Measurements from ENCODE around the gene TNS3.

The TNS3 gene

DNA sequence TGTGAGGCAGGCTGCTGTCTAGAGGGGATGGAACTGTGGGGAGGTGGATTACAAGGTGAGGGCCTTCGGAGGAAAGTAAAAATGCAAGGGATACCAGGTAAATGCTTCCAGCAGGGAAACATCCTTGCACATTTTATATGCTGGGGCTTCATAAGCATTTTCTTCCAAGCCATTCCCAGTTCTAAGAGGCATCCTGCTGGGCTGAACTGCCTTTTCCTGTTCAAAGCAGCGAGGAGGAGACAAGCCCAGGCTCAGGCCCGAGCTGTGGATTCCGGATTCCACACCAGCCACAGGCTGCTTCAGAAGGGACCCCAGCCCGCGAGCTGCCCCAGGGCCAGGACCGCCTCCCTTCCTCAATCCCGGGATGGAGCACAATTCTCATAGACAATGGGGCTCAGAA, 249.7 kb downstream of the TNS3 start:
- H3K36me3 ChIP-seq (ENCODE audit: insufficient read depth), result peaks cover 18% of the 10 kb centered on the region; the same call in 1 of the 2 replicates
- H3K4me2 ChIP-seq, result no peak overlapping the region
- no peaks in the 10 kb centered on the region; the same call in 1 of the 2 replicates for H4K20me1 ChIP-seq (ENCODE audit: insufficient read depth)
- H3K4me3 ChIP-seq (IDR thresholded peaks at IDR 0.05; ENCODE audit: insufficient read depth, low read depth, low read length), result no peak overlapping the region
- no peaks in the 10 kb centered on the region for H3K4me1 ChIP-seq (ENCODE audit: low read depth, poor library complexity, severe bottlenecking)
- H3K27me3 ChIP-seq (ENCODE audit: insufficient read depth, low read depth), result no peaks in the 10 kb centered on the region
- TF ChIP-seq, protein P1, sequence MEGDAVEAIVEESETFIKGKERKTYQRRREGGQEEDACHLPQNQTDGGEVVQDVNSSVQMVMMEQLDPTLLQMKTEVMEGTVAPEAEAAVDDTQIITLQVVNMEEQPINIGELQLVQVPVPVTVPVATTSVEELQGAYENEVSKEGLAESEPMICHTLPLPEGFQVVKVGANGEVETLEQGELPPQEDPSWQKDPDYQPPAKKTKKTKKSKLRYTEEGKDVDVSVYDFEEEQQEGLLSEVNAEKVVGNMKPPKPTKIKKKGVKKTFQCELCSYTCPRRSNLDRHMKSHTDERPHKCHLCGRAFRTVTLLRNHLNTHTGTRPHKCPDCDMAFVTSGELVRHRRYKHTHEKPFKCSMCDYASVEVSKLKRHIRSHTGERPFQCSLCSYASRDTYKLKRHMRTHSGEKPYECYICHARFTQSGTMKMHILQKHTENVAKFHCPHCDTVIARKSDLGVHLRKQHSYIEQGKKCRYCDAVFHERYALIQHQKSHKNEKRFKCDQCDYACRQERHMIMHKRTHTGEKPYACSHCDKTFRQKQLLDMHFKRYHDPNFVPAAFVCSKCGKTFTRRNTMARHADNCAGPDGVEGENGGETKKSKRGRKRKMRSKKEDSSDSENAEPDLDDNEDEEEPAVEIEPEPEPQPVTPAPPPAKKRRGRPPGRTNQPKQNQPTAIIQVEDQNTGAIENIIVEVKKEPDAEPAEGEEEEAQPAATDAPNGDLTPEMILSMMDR (conservative IDR thresholded peaks at IDR 0.05; ENCODE audit: low read depth, low read length), result no peak
- no peak overlapping the region for H3K27ac ChIP-seq
- no peaks in the 10 kb centered on the region; the same call in 1 of the 2 replicates for H3K79me2 ChIP-seq (ENCODE audit: insufficient read depth, low read depth)
- H2AFZ ChIP-seq (ENCODE audit: low read depth), result no peak overlapping the region
- H3K9ac ChIP-seq, result no peak overlapping the region

DNA sequence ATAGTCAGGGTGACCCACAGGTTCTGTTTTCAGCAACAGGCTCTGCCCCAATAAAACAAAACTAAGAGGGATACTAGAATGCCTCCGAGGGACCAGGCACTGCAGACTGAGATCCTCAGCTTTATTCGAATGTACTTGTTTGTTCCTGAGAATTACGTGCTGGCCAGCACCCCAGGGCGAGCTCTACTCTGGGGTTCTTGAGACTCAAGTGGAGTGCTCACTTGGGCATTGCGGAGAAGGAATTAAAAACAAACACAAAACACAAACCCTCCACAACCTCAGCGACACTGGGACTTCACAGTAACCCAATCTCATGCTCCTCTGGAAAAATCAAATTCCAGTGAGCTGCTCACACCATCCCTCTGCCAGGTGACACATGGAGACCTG, 250.7 kb downstream of the TNS3 start:
- TF ChIP-seq, protein P1 (conservative IDR thresholded peaks at IDR 0.05; ENCODE audit: low read depth, low read length), result no peak
- H3K36me3 ChIP-seq (ENCODE audit: insufficient read depth), result peaks cover 16% of the 10 kb centered on the region; the same call in 1 of the 2 replicates
- H2AFZ ChIP-seq (ENCODE audit: low read depth), result no peak overlapping the region

GRCh38 chr7:47330561-47331178, 251.2 kb downstream of the TNS3 start:
- H3K36me3 ChIP-seq (ENCODE audit: insufficient read depth), result peaks cover 16% of the 10 kb centered on the region; the same call in 1 of the 2 replicates
- H3K4me3 ChIP-seq (IDR thresholded peaks at IDR 0.05; ENCODE audit: insufficient read depth, low read depth, low read length), result no peak overlapping the region
- H3K27ac ChIP-seq, result no peak overlapping the region
- TF ChIP-seq, protein P1 (conservative IDR thresholded peaks at IDR 0.05; ENCODE audit: low read depth, low read length), result no peak
- H3K79me2 ChIP-seq (ENCODE audit: insufficient read depth, low read depth), result no peaks in the 10 kb centered on the region; the same call in 1 of the 2 replicates
- H4K20me1 ChIP-seq (ENCODE audit: insufficient read depth), result no peaks in the 10 kb centered on the region; the same call in 1 of the 2 replicates
- H3K4me1 ChIP-seq (ENCODE audit: low read depth, poor library complexity, severe bottlenecking), result no peaks in the 10 kb centered on the region
- H3K27me3 ChIP-seq (ENCODE audit: insufficient read depth, low read depth), result no peaks in the 10 kb centered on the region
- no peak overlapping the region for H3K9ac ChIP-seq
- no peak overlapping the region for H3K4me2 ChIP-seq
- no peak overlapping the region for H2AFZ ChIP-seq (ENCODE audit: low read depth)

More for the DNA sequence above, 250.7 kb downstream of the TNS3 start:
- Histone ChIP-seq H3K4me3 (IDR thresholded peaks at IDR 0.05; ENCODE audit: insufficient read depth, low read depth, low read length) (no peak overlapping the region), H4K20me1 (ENCODE audit: insufficient read depth) (no peaks in the 10 kb centered on the region; the same call in 1 of the 2 replicates), H3K79me2 (ENCODE audit: insufficient read depth, low read depth) (no peaks in the 10 kb centered on the region; the same call in 1 of the 2 replicates), H3K4me2 (no peak overlapping the region), H3K27me3 (ENCODE audit: insufficient read depth, low read depth) (no peaks in the 10 kb centered on the region), H3K9ac (no peak overlapping the region), H3K27ac (no peak overlapping the region), H3K4me1 (ENCODE audit: low read depth, poor library complexity, severe bottlenecking) (no peaks in the 10 kb centered on the region)

- Histone ChIP-seq H3K4me2 (no peak overlapping the region), H3K4me3 (IDR thresholded peaks at IDR 0.05; ENCODE audit: insufficient read depth, low read depth, low read length) (no peak overlapping the region), H3K79me2 (ENCODE audit: insufficient read depth, low read depth) (no peaks in the 10 kb centered on the region; the same call in 1 of the 2 replicates), H3K27ac (no peak overlapping the region), H4K20me1 (ENCODE audit: insufficient read depth) (no peaks in the 10 kb centered on the region; the same call in 1 of the 2 replicates), H2AFZ (ENCODE audit: low read depth) (no peak overlapping the region), H3K36me3 (ENCODE audit: insufficient read depth) (peaks cover 16% of the 10 kb centered on the region; the same call in 1 of the 2 replicates), H3K9ac (no peak overlapping the region), H3K27me3 (ENCODE audit: insufficient read depth, low read depth) (no peaks in the 10 kb centered on the region), H3K4me1 (ENCODE audit: low read depth, poor library complexity, severe bottlenecking) (no peaks in the 10 kb centered on the region)
- TF ChIP-seq, protein P1 (conservative IDR thresholded peaks at IDR 0.05; ENCODE audit: low read depth, low read length), result no peak
Observed at GRCh38 chr7:47330026-47330425, 251.9 kb downstream of the TNS3 start.

All from KMS-11 (cell line).